Measurements from ENCODE around the gene A1BG. TPM values are rescaled to one million over a fixed set of nuclear protein-coding genes. Genes with fewer than 3 reads are reported as not detected.

Gene A1BG, protein sequence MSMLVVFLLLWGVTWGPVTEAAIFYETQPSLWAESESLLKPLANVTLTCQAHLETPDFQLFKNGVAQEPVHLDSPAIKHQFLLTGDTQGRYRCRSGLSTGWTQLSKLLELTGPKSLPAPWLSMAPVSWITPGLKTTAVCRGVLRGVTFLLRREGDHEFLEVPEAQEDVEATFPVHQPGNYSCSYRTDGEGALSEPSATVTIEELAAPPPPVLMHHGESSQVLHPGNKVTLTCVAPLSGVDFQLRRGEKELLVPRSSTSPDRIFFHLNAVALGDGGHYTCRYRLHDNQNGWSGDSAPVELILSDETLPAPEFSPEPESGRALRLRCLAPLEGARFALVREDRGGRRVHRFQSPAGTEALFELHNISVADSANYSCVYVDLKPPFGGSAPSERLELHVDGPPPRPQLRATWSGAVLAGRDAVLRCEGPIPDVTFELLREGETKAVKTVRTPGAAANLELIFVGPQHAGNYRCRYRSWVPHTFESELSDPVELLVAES
- total RNA-seq, result 3.3 and 8.8 TPM in 2 replicates

DNA sequence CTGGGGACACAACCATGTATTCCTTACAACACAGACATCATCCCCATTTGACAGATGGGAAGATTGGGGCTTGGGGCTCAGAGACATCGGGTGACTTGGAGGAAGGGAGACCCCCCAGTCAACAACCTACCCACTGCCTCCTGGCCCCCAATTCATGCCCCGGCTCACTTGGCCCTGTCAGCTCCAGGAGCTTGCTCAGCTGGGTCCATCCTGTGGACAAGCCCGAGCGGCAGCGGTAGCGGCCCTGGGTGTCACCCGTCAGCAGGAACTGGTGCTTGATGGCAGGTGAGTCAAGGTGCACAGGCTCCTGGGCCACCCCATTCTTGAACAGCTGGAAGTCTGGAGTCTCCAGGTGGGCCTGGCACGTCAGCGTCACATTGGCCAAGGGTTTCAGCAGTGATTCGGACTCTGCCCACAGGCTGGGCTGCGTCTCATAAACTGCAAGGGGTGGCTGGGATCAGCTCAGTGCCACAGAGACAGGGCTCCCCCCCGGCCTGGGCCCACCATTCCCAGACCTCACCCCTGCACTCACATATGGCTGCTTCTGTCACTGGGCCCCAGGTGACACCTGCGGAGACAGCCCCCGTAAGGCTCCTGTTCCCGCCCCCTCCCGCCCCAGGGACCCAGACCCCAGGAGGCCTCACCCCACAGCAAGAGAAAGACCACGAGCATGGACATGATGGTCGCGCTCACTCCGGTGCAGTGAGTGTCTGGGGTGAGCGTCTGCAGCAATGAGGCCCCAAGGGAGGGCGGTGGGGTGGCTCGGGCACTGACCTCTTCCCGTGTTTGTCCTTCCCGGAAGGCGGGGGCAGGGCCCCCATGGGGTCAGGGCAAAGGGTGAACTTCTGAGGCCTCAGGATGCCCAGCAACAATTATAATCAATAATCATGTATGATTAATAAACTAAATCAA, at the start of gene A1BG:
TSS of gene A1BG (minus strand) at position 733 of the 912 bp plus-strand sequence. CDS start at position 678, 55 bp downstream.

DNA sequence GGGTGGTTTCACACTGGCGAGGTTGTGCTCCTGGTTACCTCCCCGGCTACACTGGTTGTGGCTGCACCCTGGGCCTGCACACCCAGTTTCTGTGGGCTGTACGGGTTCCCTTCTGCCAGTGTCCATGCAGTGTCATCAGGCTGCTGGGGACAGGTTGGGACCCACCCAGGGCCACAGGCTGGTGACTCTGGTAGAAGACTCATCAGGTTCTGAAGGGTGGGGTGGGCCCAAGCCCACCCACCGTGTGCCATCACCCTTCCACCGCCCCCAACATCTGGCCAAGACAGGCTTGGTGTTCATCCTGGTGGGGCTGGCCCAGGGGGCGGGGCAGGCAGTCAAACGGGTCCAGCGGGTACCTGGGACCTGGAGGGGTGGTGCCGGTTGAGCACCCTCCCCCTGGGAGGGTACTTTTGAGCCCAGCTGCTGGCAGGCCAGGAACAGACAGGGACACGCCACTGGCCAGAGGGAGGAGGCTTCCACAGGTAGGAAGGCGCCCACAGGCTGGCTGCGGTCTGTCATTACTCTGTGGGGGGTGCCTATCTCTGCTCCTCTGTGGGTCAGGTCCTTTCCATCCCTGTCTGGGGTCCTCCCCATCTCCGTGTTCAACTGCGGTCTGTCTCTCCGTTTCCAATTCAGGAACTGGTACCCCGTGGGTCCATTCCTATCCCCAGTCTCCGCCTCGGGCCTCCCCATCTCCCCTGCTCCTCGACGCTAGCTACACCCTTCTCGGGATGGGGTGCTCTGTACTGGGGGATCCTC, 42.1 kb upstream of the A1BG start, which contains the start of gene RNF225:
TSS of gene RNF225 (plus strand) at position 437 of the 759 bp plus-strand sequence. CDS start 434 bp downstream, outside the sequence.

DNA sequence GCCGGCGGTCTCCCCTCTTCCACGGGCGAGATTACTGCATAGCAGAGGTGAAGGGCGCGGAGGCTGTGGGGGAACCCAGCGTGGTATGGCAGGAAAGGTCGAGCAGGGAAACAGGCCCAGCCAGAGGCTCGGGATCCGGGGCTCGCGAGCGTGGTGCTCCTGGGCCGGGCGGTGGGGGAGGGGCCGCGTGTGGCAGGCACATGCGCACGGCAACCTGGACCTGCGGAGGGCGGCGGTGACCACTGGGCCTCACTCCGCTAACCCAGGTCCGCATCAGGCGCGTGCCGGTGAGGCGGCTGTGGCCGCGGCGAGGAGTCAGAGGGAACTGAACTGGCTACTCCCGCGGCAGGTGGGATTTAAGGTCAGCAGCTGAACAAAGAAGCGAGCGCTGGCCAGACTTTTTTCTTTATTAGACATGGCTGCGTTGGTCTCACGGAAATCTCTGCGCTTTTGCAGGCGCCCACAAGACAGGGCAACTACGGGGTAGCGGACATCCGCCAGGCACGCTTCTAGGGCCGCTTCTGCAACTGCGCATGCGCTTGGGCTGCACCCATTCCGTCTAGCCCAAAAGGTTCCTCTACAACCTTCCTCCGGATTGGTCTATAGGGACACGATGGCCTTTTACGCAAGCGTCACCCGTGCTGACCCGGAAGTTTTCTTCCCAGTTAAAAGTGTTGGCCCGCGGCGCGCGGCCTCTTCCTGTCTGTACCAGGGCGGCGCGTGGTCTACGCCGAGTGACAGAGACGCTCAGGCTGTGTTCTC, 33.5 kb upstream of the A1BG start, which contains the start of gene RPS5:
TSS of gene RPS5 (plus strand) at position 694 of the 762 bp plus-strand sequence. CDS start 869 bp downstream, outside the sequence.

DNA sequence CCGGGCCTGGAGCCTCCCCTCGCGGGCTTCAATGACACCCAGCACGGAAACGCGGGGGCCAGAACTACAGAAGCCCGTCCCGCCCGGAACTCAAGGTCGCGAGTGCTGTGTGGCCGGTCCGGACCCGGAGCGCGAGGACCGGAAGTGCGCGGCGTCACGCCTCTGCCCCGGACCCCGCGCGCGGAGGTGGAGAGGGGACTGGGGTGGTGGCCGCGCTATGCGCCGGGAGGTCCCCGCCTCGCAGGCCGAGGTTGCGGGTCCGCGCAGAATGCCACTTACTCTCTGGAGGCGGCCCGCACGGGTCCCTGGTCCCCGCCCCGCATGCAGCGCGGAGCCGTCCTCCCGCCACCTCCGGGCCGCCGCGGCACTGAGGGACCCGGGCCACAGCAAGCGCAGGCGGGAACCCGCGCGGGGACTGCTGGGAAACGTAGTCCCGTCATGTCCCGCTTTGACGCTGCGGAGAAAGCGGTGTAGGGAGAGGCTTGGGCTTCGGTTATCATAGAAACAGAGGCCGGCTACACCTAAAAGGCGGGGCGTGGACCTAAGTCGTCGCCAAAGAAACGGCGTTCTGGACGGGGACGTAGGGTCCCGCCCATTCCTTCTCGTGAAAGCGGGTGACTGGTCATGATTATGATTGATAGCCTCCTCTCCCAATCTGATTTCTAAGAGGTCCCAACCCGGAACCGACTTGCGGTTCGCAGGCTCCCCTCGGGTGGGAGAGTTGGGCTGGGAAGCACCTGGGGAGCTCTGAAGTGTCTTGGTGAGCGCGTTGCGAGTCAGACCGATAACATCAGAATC, 27.6 kb upstream of the A1BG start, which contains the start of gene ZNF837:
TSS of gene ZNF837 (minus strand) at position 369 of the 798 bp plus-strand sequence. CDS start 11,698 bp downstream, outside the sequence.

DNA sequence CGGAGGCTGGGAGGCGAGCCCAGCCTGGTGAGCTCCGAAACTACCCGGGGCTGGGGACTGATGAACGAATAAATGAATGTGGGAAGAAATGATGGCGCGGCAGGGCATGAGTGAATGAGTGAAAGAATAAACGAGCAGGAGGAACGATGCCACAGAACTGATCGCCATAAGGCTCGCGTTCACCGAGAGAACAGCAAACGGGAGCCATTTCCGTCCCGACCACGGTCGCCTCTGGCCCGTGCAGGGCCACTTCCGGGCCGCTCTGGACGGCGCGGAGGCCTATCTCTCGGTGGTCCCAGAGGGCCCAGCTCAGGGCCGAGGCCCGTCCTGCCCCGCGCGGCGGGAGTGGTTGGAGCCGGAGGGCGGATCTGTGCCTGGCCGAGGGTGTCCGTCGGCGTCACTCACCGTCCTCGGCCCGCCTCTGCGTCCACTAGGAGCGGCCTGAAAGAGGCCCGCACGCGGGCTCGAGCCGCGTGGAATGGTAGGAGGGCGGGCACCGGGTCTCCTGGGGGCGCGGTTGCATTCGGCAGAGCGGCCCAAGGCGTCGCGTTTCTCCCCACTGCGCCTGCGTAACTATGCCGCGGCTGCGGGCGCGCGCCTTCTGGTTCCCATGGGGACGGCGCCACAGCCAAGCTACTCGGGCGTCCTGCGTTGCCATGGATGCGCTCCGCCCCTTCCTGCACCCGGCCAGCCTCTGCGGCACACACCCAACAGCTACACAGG, 9.1 kb upstream of the A1BG start, which contains the start of gene ZNF497:
TSS of gene ZNF497 (minus strand) at position 480 of the 723 bp plus-strand sequence. CDS start 5,116 bp downstream, outside the sequence.

DNA sequence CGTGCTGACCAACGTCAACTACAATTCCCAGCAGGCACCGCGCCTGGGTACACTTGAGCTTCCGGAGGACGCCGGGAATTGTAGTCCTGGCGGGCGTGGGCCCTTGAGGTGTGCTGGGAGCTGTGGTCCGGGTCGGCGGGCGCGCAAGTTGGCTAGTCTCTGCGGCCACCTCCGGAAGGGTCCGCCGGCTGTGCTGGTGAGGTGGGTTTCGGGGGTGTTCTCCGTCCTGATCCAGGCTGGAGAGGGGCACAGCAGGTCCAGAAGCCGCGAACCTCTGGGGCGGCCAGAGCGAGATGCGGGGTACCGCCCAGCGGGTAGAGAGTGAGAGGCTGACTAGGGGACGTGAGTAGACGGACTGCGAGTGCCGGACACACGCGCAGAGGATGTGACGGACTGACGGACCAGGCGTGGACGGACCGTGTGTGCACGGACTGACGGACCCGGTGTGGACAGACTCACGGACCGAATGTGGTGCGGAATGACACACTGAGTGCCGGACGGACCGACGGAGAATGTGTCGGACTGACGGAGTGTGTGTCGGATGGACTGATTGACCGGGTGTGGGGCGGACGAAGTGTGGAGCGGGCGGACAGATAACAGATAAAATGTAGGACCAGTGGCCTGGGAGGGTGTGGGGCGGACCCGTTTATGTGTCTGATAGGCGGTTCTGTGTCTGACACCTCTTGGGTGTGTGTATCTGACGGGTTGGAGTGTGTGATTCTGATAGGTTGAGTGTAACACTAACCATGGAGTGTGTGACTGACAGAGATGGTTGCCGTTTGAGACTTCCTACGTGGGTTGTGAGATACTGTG, 26.2 kb downstream of the A1BG start, which contains the start of gene ZSCAN22:
TSS of gene ZSCAN22 (plus strand) at position 81 of the 813 bp plus-strand sequence. CDS start 7,809 bp downstream, outside the sequence.

DNA sequence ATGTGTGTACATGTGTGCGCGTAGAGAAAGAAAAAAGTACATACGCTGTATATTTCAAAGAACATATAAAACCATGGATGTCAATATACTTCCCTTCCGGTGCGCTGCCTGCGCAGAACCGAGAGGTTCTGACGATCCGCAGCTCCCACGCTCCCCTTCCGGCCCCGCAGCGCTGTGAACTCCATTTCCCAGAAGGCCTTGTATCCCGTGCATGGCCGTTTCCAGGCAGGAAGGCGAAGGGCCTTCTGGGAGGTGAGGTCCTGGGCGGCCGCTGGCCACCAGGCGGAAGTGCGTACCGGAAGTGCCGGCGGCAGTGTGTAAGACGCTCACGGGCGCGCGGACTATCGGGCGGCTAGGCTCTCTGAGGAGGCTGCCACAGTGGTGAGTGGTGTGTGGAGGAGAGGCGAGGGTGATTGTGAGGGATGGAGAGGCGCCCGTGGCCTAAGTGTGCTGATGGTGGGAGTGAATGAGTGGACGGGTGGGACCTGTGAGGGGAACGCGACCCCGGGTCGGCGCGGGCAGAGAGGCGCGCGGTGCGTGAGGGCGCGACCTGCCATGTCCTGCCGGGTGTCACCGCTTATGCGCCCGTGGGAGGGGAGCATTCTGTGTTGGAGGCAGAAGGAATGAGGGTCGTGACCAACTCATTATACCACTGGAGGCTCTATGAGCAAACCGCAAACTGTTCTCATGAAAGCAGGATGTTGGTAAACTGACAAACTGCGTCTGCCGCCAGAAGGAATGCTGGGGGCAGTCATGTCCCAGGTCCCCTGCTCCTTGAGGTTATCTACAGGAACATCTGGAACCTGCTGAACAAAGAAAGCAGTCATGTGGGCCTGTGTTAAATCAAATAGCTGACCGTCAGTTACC, 48.0 kb downstream of the A1BG start, which contains the start of gene ERVK3-1:
TSS of gene ERVK3-1 (plus strand) at position 313 of the 867 bp plus-strand sequence. CDS start 6,792 bp downstream, outside the sequence.

Small RNA genes lying within 50 kb of the gene (small RNA-seq; reads per million reads assigned to genes)
- gene MIR4754 (ENCODE audit: low replicate concordance) (0.10 reads per million), gene MIR6806 (ENCODE audit: low replicate concordance) (not detected), gene RNA5SP473 (ENCODE audit: low replicate concordance) (0.46 reads per million, percentile 15 among the genes with 10 or more reads in this experiment)

Other genes starting within 250 kb of the A1BG start
- gene ZNF329, start 202.7 kb downstream of the A1BG start, total RNA-seq, result 11.4 and 12.6 TPM in 2 replicates
- gene ZNF274, start 170.4 kb downstream of the A1BG start, total RNA-seq, result 20.8 and 22.8 TPM in 2 replicates
- gene ZNF544, start 124.6 kb downstream of the A1BG start, total RNA-seq, result 35.5 and 45.0 TPM in 2 replicates
- 4.2 and 7.6 TPM in 2 replicates for gene ZNF8, start 74.5 kb downstream of the A1BG start, total RNA-seq
- 40.5 and 45.0 TPM in 2 replicates for gene ERVK3-1, start 48.1 kb downstream of the A1BG start, total RNA-seq
- gene ZSCAN22, start 26.5 kb downstream of the A1BG start, total RNA-seq, result 3.3 and 5.4 TPM in 2 replicates
- gene ZNF497, start 9.3 kb upstream of the A1BG start, total RNA-seq, result 0.57 and 1.3 TPM in 2 replicates
- 1.8 and 2.4 TPM in 2 replicates for gene ZNF837, start 27.5 kb upstream of the A1BG start, total RNA-seq
- gene RPS5, start 33.8 kb upstream of the A1BG start, total RNA-seq, result 1,396 and 1,689 TPM in 2 replicates
- 0.22 and 0.43 TPM in 2 replicates for gene RNF225, start 42.2 kb upstream of the A1BG start, total RNA-seq
- gene ZNF584, start 55.2 kb upstream of the A1BG start, total RNA-seq, result 22.0 and 23.2 TPM in 2 replicates
- gene ZNF132, start 86.7 kb upstream of the A1BG start, total RNA-seq, result 8.1 and 9.7 TPM in 2 replicates
- gene ZNF324B, start 98.1 kb upstream of the A1BG start, total RNA-seq, result 8.5 and 13.5 TPM in 2 replicates
- gene ZNF324, start 113.6 kb upstream of the A1BG start, total RNA-seq, result 20.8 and 24.3 TPM in 2 replicates
- 9.3 and 16.9 TPM in 2 replicates for gene ZNF446, start 122.9 kb upstream of the A1BG start, total RNA-seq
- gene SLC27A5, start 158.5 kb upstream of the A1BG start, total RNA-seq, result 1.3 and 1.6 TPM in 2 replicates
- gene ZBTB45, start 166.3 kb upstream of the A1BG start, total RNA-seq, result 7.2 and 11.6 TPM in 2 replicates
- 357 and 368 TPM in 2 replicates for gene TRIM28, start 190.6 kb upstream of the A1BG start, total RNA-seq
- 71.4 and 178 TPM in 2 replicates for gene CHMP2A, start 201.6 kb upstream of the A1BG start, total RNA-seq
- gene UBE2M, start 205.1 kb upstream of the A1BG start, total RNA-seq, result 70.5 and 92.5 TPM in 2 replicates
- gene MZF1, start 219.8 kb upstream of the A1BG start, total RNA-seq, result 20.8 and 21.9 TPM in 2 replicates

Measured in placental pericyte (primary cell).